GM21825 (cell line): ENCODE data around the gene EHD3.

ENCODE experiments used
- ATAC-seq: cut with Tn5 transposase; IDR thresholded peaks from one replicate; pipeline ENCODE4 v1.9.1; 2021; ENCODE audit warnings: mild to moderate bottlenecking, moderate library complexity; ENCODE audit not compliant: unreplicated experiment

Gene EHD3

GRCh38 chr2:31233741-31234682, at the start of gene EHD3:
Gene EHD3, plus strand, starts transcription at chr2:31234152. Its CDS starts 470 bp downstream, at chr2:31234622.
- ATAC-seq = peak; percentile 94

- no peak for ATAC-seq
These were observed 46.8 kb upstream of the EHD3 start for GRCh38 chr2:31187166-31187565.

GRCh38 chr2:31188131-31188530, 45.8 kb upstream of the EHD3 start:
- ATAC-seq = no peak

GRCh38 chr2:31189141-31189540, 44.8 kb upstream of the EHD3 start:
- ATAC-seq = no peak

- no peak for ATAC-seq
These were observed 43.8 kb upstream of the EHD3 start for GRCh38 chr2:31190188-31190587.

GRCh38 chr2:31191931-31192330, 42.0 kb upstream of the EHD3 start:
- ATAC-seq = no peak

- no peak for ATAC-seq
These were observed 41.6 kb upstream of the EHD3 start for GRCh38 chr2:31192396-31192795.

GRCh38 chr2:31192851-31193392, 41.0 kb upstream of the EHD3 start:
- ATAC-seq = no peak

GRCh38 chr2:31193806-31194205, 40.1 kb upstream of the EHD3 start:
- no peak for ATAC-seq

- ATAC-seq = no peak
These were observed 37.3 kb upstream of the EHD3 start for GRCh38 chr2:31196622-31197021.

- ATAC-seq = no peak
These were observed 36.8 kb upstream of the EHD3 start for GRCh38 chr2:31197166-31197565.

- ATAC-seq = no peak
These were observed 36.3 kb upstream of the EHD3 start for GRCh38 chr2:31197669-31198068.

GRCh38 chr2:31199206-31199605, 34.7 kb upstream of the EHD3 start:
- no peak for ATAC-seq

GRCh38 chr2:31200972-31201371, 33.0 kb upstream of the EHD3 start:
- no peak for ATAC-seq

GRCh38 chr2:31202041-31202440, 31.9 kb upstream of the EHD3 start:
- no peak for ATAC-seq

- no peak for ATAC-seq
These were observed 31.1 kb upstream of the EHD3 start for GRCh38 chr2:31202833-31203232.

- ATAC-seq = no peak
These were observed 30.0 kb upstream of the EHD3 start for GRCh38 chr2:31203916-31204315.

GRCh38 chr2:31204783-31205182, 29.2 kb upstream of the EHD3 start:
- ATAC-seq = no peak

GRCh38 chr2:31205186-31205585, 28.8 kb upstream of the EHD3 start:
- no peak for ATAC-seq

GRCh38 chr2:31205613-31206012, 28.3 kb upstream of the EHD3 start:
- no peak for ATAC-seq

GRCh38 chr2:31207790-31208189, 26.2 kb upstream of the EHD3 start:
- ATAC-seq = peak; percentile 68

- no peak for ATAC-seq
These were observed 25.7 kb upstream of the EHD3 start for GRCh38 chr2:31208240-31208639.
